GM21360 (cell line): ENCODE measurements around the gene MTA2.

ENCODE experiments used
- ATAC-seq: cut with Tn5 transposase; IDR thresholded peaks from one replicate; pipeline ENCODE4 v1.9.1; 2021; ENCODE audit warnings: mild to moderate bottlenecking, moderate library complexity; ENCODE audit not compliant: unreplicated experiment

MTA2 gene

GRCh38 chr11:62613291-62613778, 11.7 kb upstream of the MTA2 start:
- ATAC-seq: no peak

GRCh38 chr11:62612366-62613290, 11.0 kb upstream of the MTA2 start, which contains the start of the genes EML3 and ROM1:
EML3 (minus strand) TSS chr11:62612775; CDS start chr11:62612457, 318 bp downstream.
ROM1 (plus strand) TSS chr11:62613257; CDS start chr11:62613282, 25 bp downstream.
- ATAC-seq: peak; percentile 59

GRCh38 chr11:62611705-62612365, 10.2 kb upstream of the MTA2 start:
- ATAC-seq: peak; percentile 15

GRCh38 chr11:62610814-62611704, 9.4 kb upstream of the MTA2 start:
- ATAC-seq: no peak

- ATAC-seq: no peak
These were observed 8.7 kb upstream of the MTA2 start for GRCh38 chr11:62610403-62610802.

- no peak for ATAC-seq
These were observed 7.1 kb upstream of the MTA2 start for GRCh38 chr11:62608776-62609175.

GRCh38 chr11:62607714-62608113, 6.0 kb upstream of the MTA2 start:
- ATAC-seq: no peak

- no peak for ATAC-seq
These were observed 4.2 kb upstream of the MTA2 start for GRCh38 chr11:62605902-62606301.

GRCh38 chr11:62605467-62605866, 3.8 kb upstream of the MTA2 start:
- ATAC-seq: no peak

GRCh38 chr11:62604460-62605120, 2.9 kb upstream of the MTA2 start:
- ATAC-seq: no peak

GRCh38 chr11:62603776-62604299, 2.2 kb upstream of the MTA2 start:
- ATAC-seq: no peak

- ATAC-seq: no peak
These were observed 1.4 kb upstream of the MTA2 start for GRCh38 chr11:62603072-62603408.

GRCh38 chr11:62602141-62603071, 741 bp upstream of the MTA2 start:
- no peak for ATAC-seq

- no peak for ATAC-seq
These were observed 618 bp downstream of the MTA2 start for GRCh38 chr11:62601122-62601371.

GRCh38 chr11:62600367-62601121, 1.1 kb downstream of the MTA2 start:
- no peak for ATAC-seq

- ATAC-seq: no peak
These were observed 1.8 kb downstream of the MTA2 start for GRCh38 chr11:62599901-62600300.

GRCh38 chr11:62599069-62599696, 2.5 kb downstream of the MTA2 start:
- ATAC-seq: peak; percentile 46

GRCh38 chr11:62595124-62595523, 6.5 kb downstream of the MTA2 start:
- ATAC-seq: no peak
